ENCODE measurements around the gene ABHD8. TPM values are rescaled to one million over a fixed set of nuclear protein-coding genes. Genes with fewer than 3 reads are reported as not detected.
A peak's percentile ranks its signal among the peaks of the same experiment; 100 is the strongest.
"Not testable (repeated sequence)": the region's sequence is repeated elsewhere in the genome, so short reads cannot be mapped to it uniquely, and the experiment has no call there.

Gene ABHD8
- total RNA-seq, 1 donor from 2014 or later, result 4.6 TPM

GRCh38 chr19:17275441-17276175 lies 27.6 kb downstream of the ABHD8 start:
- Histone ChIP-seq H4K20me1 (ENCODE audit: low read depth) (no peaks in the 10 kb centered on the region), H3K9me3 (ENCODE audit: low read depth) (no peaks in the 10 kb centered on the region), H3K4me1 (no peaks in the 10 kb centered on the region), H3K27ac (no peak overlapping the region), H3F3A (ENCODE audit: low read depth) (peaks cover 12% of the 10 kb centered on the region), H2AFZ (replicated peaks) (no peak overlapping the region), H3K4me2 (no peak overlapping the region), H3K36me3 (no peaks in the 10 kb centered on the region), H3K9ac (no peak overlapping the region), H3K79me2 (ENCODE audit: low read depth) (no peaks in the 10 kb centered on the region), H3K4me3 (no peak overlapping the region), H3K27me3 (no peaks in the 10 kb centered on the region)
- no peak overlapping the region for H3K4me3 Mint-ChIP-seq
- DNase-seq (ENCODE audit: low spot score), result no peak
- no peaks in the 10 kb centered on the region for H3K9me3 Mint-ChIP-seq
- no peak overlapping the region for H3K27ac Mint-ChIP-seq
- H3K4me1 Mint-ChIP-seq, result no peaks in the 10 kb centered on the region
- peaks cover 5% of the 10 kb centered on the region for H3K27me3 Mint-ChIP-seq (ENCODE audit: insufficient read depth, low read depth)
- no peak for TF ChIP-seq EZH2 (IDR thresholded peaks at IDR 0.05)
- TF ChIP-seq, protein P1, sequence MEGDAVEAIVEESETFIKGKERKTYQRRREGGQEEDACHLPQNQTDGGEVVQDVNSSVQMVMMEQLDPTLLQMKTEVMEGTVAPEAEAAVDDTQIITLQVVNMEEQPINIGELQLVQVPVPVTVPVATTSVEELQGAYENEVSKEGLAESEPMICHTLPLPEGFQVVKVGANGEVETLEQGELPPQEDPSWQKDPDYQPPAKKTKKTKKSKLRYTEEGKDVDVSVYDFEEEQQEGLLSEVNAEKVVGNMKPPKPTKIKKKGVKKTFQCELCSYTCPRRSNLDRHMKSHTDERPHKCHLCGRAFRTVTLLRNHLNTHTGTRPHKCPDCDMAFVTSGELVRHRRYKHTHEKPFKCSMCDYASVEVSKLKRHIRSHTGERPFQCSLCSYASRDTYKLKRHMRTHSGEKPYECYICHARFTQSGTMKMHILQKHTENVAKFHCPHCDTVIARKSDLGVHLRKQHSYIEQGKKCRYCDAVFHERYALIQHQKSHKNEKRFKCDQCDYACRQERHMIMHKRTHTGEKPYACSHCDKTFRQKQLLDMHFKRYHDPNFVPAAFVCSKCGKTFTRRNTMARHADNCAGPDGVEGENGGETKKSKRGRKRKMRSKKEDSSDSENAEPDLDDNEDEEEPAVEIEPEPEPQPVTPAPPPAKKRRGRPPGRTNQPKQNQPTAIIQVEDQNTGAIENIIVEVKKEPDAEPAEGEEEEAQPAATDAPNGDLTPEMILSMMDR (IDR thresholded peaks at IDR 0.05), result no peak
- no peak for TF ChIP-seq EZH2phosphoT487 (IDR thresholded peaks at IDR 0.05)
- peaks cover 13% of the 10 kb centered on the region for H3K36me3 Mint-ChIP-seq

DNA sequence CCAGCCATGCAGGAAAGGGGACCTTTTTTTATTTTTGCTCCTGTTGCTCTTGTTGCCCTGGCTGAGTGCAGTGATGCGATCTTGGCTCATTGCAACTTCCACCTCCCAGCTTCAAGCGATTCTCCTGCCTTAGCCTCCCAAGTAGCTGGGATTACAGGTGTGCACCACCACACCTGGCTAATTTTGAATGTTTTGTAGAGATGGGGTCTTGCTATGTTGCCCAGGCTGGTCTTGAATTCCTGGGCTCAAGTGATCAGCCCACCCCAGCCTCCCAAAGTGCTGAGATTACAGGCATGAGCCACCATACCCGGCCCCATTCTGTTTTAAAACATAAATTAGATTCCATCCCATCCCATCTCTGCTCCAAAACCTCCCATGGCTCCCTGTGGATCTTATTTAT lies 28.3 kb downstream of the ABHD8 start:
- H3K4me2 ChIP-seq; H3K27ac ChIP-seq; H3K4me3 Mint-ChIP-seq; H3K27me3 ChIP-seq; H3K9me3 ChIP-seq (ENCODE audit: low read depth); H3K9me3 Mint-ChIP-seq; H3F3A ChIP-seq (ENCODE audit: low read depth); H3K9ac ChIP-seq; H3K27me3 Mint-ChIP-seq (ENCODE audit: insufficient read depth, low read depth); H3K4me3 ChIP-seq; H4K20me1 ChIP-seq (ENCODE audit: low read depth); H3K27ac Mint-ChIP-seq; H3K36me3 ChIP-seq; H3K79me2 ChIP-seq (ENCODE audit: low read depth); H3K4me1 ChIP-seq; DNase-seq (ENCODE audit: low spot score); H2AFZ ChIP-seq (replicated peaks); H3K4me1 Mint-ChIP-seq: not testable (repeated sequence)
- peaks cover 15% of the 10 kb centered on the region for H3K36me3 Mint-ChIP-seq

DNA sequence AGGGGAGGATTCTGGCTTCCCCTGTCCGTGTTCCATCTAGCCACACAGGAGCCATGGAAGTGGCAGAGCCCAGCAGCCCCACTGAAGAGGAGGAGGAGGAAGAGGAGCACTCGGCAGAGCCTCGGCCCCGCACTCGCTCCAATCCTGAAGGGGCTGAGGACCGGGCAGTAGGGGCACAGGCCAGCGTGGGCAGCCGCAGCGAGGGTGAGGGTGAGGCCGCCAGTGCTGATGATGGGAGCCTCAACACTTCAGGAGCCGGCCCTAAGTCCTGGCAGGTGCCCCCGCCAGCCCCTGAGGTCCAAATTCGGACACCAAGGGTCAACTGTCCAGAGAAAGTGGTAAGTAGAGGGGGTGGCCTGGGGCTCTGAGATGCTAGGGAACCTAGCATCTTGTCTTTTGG lies 34.5 kb downstream of the ABHD8 start:
- no peak for DNase-seq (ENCODE audit: low spot score)
- peaks cover 5% of the 10 kb centered on the region for H3K27me3 Mint-ChIP-seq (ENCODE audit: insufficient read depth, low read depth)
- Histone ChIP-seq H3K27me3 (no peaks in the 10 kb centered on the region), H4K20me1 (ENCODE audit: low read depth) (no peaks in the 10 kb centered on the region), H3K27ac (no peak overlapping the region), H3K4me1 (peaks cover 5% of the 10 kb centered on the region), H3F3A (ENCODE audit: low read depth) (peaks cover 23% of the 10 kb centered on the region), H2AFZ (replicated peaks) (no peak overlapping the region), H3K79me2 (ENCODE audit: low read depth) (peaks cover 17% of the 10 kb centered on the region), H3K4me3 (no peak overlapping the region), H3K9me3 (ENCODE audit: low read depth) (no peaks in the 10 kb centered on the region), H3K36me3 (no peaks in the 10 kb centered on the region), H3K4me2 (no peak overlapping the region), H3K9ac (no peak overlapping the region)
- peaks cover 16% of the 10 kb centered on the region for H3K4me1 Mint-ChIP-seq
- no peaks in the 10 kb centered on the region for H3K9me3 Mint-ChIP-seq
- TF ChIP-seq, protein P1 (IDR thresholded peaks at IDR 0.05), result no peak
- TF ChIP-seq EZH2phosphoT487 (IDR thresholded peaks at IDR 0.05) (no peak), EZH2 (IDR thresholded peaks at IDR 0.05) (no peak)
- peaks cover 8% of the 10 kb centered on the region for H3K36me3 Mint-ChIP-seq
- H3K27ac Mint-ChIP-seq, result no peak overlapping the region
- peak overlapping the region; percentile 86 for H3K4me3 Mint-ChIP-seq
